ENCODE measurements around the gene RNU1-1.
"Not testable (repeated sequence)": the region's sequence is repeated elsewhere in the genome, so short reads cannot be mapped to it uniquely, and the experiment has no call there.

The RNU1-1 gene

DNA sequence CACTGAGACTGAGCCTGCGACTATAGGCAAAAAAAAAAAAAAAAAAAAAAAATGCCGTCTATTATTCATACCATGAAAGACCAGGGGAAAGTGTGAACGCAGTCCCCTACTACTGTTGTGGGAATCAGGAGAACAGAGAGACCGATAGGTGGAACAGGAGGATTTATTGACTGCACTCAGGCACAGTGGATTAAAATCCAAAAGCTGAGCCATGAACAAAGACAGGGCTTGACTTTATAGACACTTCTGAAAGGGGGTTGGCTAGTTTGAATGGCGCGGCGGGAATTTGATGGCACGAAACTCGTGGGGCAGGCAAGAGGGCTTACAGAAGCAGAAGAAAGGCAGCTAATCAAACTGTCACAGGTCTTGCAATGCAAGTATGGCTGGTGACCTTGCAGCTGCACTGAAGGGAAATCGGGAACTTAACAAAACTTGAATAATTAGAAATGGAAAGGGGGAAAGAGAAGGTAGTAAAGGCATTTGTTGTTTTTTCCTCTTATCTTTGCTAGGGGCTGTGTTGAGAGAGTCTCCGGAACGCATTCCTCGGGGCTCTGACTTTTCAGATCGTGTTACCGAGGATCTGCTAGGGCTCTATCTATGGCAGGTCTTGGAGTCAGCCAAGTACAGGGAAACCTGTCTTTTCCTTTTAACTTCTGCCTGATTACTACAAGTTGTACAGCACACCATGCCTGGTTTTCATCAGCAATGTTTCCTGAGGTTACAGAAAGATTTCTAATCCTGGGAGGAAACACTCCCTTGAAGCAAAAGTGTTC lies 7.5 kb downstream of the RNU1-1 start:
- H3K9me2 ChIP-seq (replicated peaks; ENCODE audit: insufficient read depth, low read length); H3K79me2 ChIP-seq (ENCODE audit: insufficient read depth, low read length); H3F3A ChIP-seq (ENCODE audit: insufficient read depth); H3K9me3 ChIP-seq (ENCODE audit: insufficient read depth, low read length); H2AFZ ChIP-seq (ENCODE audit: low read depth, low read length, severe bottlenecking); H3K27me3 ChIP-seq (ENCODE audit: low read length); H4K20me1 ChIP-seq (ENCODE audit: low read depth, low read length); H3K9ac ChIP-seq (ENCODE audit: low read length); H3K27ac ChIP-seq (ENCODE audit: low read depth, low read length); H3K36me3 ChIP-seq (ENCODE audit: low read length); H3K4me3 ChIP-seq (ENCODE audit: insufficient read depth, low read length, poor library complexity, severe bottlenecking); H3K4me2 ChIP-seq (ENCODE audit: low read depth, low read length, poor library complexity, severe bottlenecking): not testable (repeated sequence)

GRCh38 chr1:16505870-16506269 lies 8.2 kb downstream of the RNU1-1 start:
- H3K27me3 ChIP-seq (ENCODE audit: low read length); H3K9me2 ChIP-seq (replicated peaks; ENCODE audit: insufficient read depth, low read length); H3F3A ChIP-seq (ENCODE audit: insufficient read depth); H2AFZ ChIP-seq (ENCODE audit: low read depth, low read length, severe bottlenecking); H3K4me3 ChIP-seq (ENCODE audit: insufficient read depth, low read length, poor library complexity, severe bottlenecking); H3K27ac ChIP-seq (ENCODE audit: low read depth, low read length); H3K9ac ChIP-seq (ENCODE audit: low read length); H3K36me3 ChIP-seq (ENCODE audit: low read length); H3K4me2 ChIP-seq (ENCODE audit: low read depth, low read length, poor library complexity, severe bottlenecking); H4K20me1 ChIP-seq (ENCODE audit: low read depth, low read length); H3K79me2 ChIP-seq (ENCODE audit: insufficient read depth, low read length); H3K9me3 ChIP-seq (ENCODE audit: insufficient read depth, low read length): not testable (repeated sequence)

- Histone ChIP-seq H2AFZ (ENCODE audit: low read depth, low read length, severe bottlenecking) (no peak overlapping the region), H3K4me3 (ENCODE audit: insufficient read depth, low read length, poor library complexity, severe bottlenecking) (no peak overlapping the region), H3K27ac (ENCODE audit: low read depth, low read length) (no peak overlapping the region), H3K4me2 (ENCODE audit: low read depth, low read length, poor library complexity, severe bottlenecking) (no peak overlapping the region), H3F3A (ENCODE audit: insufficient read depth) (no peaks in the 10 kb centered on the region), H4K20me1 (ENCODE audit: low read depth, low read length) (no peaks in the 10 kb centered on the region), H3K9me2 (replicated peaks; ENCODE audit: insufficient read depth, low read length) (no peaks in the 10 kb centered on the region), H3K27me3 (ENCODE audit: low read length) (no peaks in the 10 kb centered on the region), H3K9me3 (ENCODE audit: insufficient read depth, low read length) (no peaks in the 10 kb centered on the region), H3K36me3 (ENCODE audit: low read length) (no peaks in the 10 kb centered on the region), H3K9ac (ENCODE audit: low read length) (no peak overlapping the region), H3K79me2 (ENCODE audit: insufficient read depth, low read length) (no peaks in the 10 kb centered on the region)
- TF ChIP-seq EZH2phosphoT487 (conservative IDR thresholded peaks at IDR 0.05; ENCODE audit: low read length) = no peak
- no peak for TF ChIP-seq CTCF (IDR thresholded peaks at IDR 0.05; ENCODE audit: insufficient read depth, low read length, poor library complexity, severe bottlenecking)
Measured at GRCh38 chr1:16503494-16503893, 10.6 kb downstream of the RNU1-1 start.

DNA sequence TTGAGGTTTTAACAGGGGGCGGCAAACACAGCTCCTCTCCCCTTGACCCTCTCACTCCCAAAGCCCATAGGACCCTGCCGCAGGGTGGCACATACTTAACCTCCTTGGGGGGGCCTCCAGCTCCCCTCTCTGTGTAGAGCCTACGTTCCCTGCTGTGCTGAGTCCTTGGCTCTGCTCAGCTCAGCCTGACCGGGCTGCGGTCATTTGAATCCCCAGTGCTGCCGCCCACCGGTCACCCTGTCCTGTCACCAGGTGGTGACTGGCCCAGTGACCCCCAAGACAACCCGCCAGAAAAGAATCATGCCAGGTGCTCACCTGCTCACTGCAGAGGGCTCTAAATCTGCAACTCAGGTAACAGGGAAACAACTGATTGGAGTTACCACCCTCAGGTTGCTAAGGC lies 12.6 kb downstream of the RNU1-1 start:
- H3K36me3 ChIP-seq (ENCODE audit: low read length); H3K79me2 ChIP-seq (ENCODE audit: insufficient read depth, low read length); H3F3A ChIP-seq (ENCODE audit: insufficient read depth); H3K4me2 ChIP-seq (ENCODE audit: low read depth, low read length, poor library complexity, severe bottlenecking); H3K9me2 ChIP-seq (replicated peaks; ENCODE audit: insufficient read depth, low read length); H3K9ac ChIP-seq (ENCODE audit: low read length); H4K20me1 ChIP-seq (ENCODE audit: low read depth, low read length); H3K27ac ChIP-seq (ENCODE audit: low read depth, low read length); H3K4me3 ChIP-seq (ENCODE audit: insufficient read depth, low read length, poor library complexity, severe bottlenecking); H3K27me3 ChIP-seq (ENCODE audit: low read length); H3K9me3 ChIP-seq (ENCODE audit: insufficient read depth, low read length); H2AFZ ChIP-seq (ENCODE audit: low read depth, low read length, severe bottlenecking): not testable (repeated sequence)

GRCh38 chr1:16500975-16501374 lies 13.1 kb downstream of the RNU1-1 start:
- H3K9me3 ChIP-seq (ENCODE audit: insufficient read depth, low read length); H3K4me2 ChIP-seq (ENCODE audit: low read depth, low read length, poor library complexity, severe bottlenecking); H3K27ac ChIP-seq (ENCODE audit: low read depth, low read length); H3K36me3 ChIP-seq (ENCODE audit: low read length); H2AFZ ChIP-seq (ENCODE audit: low read depth, low read length, severe bottlenecking); H3K4me3 ChIP-seq (ENCODE audit: insufficient read depth, low read length, poor library complexity, severe bottlenecking); H3F3A ChIP-seq (ENCODE audit: insufficient read depth); H4K20me1 ChIP-seq (ENCODE audit: low read depth, low read length); H3K27me3 ChIP-seq (ENCODE audit: low read length); H3K79me2 ChIP-seq (ENCODE audit: insufficient read depth, low read length); H3K9ac ChIP-seq (ENCODE audit: low read length); H3K9me2 ChIP-seq (replicated peaks; ENCODE audit: insufficient read depth, low read length): not testable (repeated sequence)

GRCh38 chr1:16500466-16500865 lies 13.6 kb downstream of the RNU1-1 start:
- H3F3A ChIP-seq (ENCODE audit: insufficient read depth); H3K4me2 ChIP-seq (ENCODE audit: low read depth, low read length, poor library complexity, severe bottlenecking); H3K36me3 ChIP-seq (ENCODE audit: low read length); H4K20me1 ChIP-seq (ENCODE audit: low read depth, low read length); H3K79me2 ChIP-seq (ENCODE audit: insufficient read depth, low read length); H3K27ac ChIP-seq (ENCODE audit: low read depth, low read length); H2AFZ ChIP-seq (ENCODE audit: low read depth, low read length, severe bottlenecking); H3K9ac ChIP-seq (ENCODE audit: low read length); H3K9me3 ChIP-seq (ENCODE audit: insufficient read depth, low read length); H3K27me3 ChIP-seq (ENCODE audit: low read length); H3K4me3 ChIP-seq (ENCODE audit: insufficient read depth, low read length, poor library complexity, severe bottlenecking); H3K9me2 ChIP-seq (replicated peaks; ENCODE audit: insufficient read depth, low read length): not testable (repeated sequence)
